HepG2 (cell line): ENCODE measurements around the gene VWA3A.
"Not testable (repeated sequence)": the region's sequence is repeated elsewhere in the genome, so short reads cannot be mapped to it uniquely, and the experiment has no call there.

ENCODE experiments used
- CAMTA2 ChIP-seq: sonication (generic); formaldehyde crosslinking; IDR thresholded peaks from 2 replicates; pipeline ENCODE4 v1.4.0; 2020; ENCODE audit warnings: mild to moderate bottlenecking, missing genetic modification reagents, borderline replicate concordance
- CREB1 ChIP-seq, 2 experiments: fragments of 450-650 bp in 1 of 2; IDR thresholded peaks; 2 replicates each; pipeline ENCODE4 v1.6.1; 2016 to 2017; ENCODE audit warnings: control low read depth in 1 of 2, mild to moderate bottlenecking in 1 of 2, missing compliant biosample characterization in 1 of 2, missing genetic modification characterization in 1 of 2
- CTCF ChIP-seq: sonication (generic); formaldehyde crosslinking; IDR thresholded peaks from 2 replicates; pipeline ENCODE4 v1.5.0; 2020; ENCODE audit warnings: mild to moderate bottlenecking, missing genetic modification reagents, moderate library complexity
- EED ChIP-seq: sonication (generic); formaldehyde crosslinking; IDR thresholded peaks from 2 replicates; pipeline ENCODE4 v1.5.0; 2020; ENCODE audit warnings: mild to moderate bottlenecking, missing genetic modification reagents
- JARID2 ChIP-seq: sonication (generic); formaldehyde crosslinking; IDR thresholded peaks from 2 replicates; pipeline ENCODE4 v1.8.1; 2023; ENCODE audit warnings: missing genetic modification reagents, inconsistent platforms; ENCODE audit not compliant: insufficient replicate concordance
- POLR2AphosphoS2 ChIP-seq: IDR thresholded peaks from 2 replicates; pipeline ENCODE4 v1.6.1; 2011; ENCODE audit warnings: low read depth, low read length, improper control_type of control experiment
- SMARCE1 ChIP-seq: fragments of 450-650 bp; IDR thresholded peaks from 2 replicates; pipeline ENCODE4 v1.6.1; 2017; ENCODE audit warnings: borderline replicate concordance
- ZNF143 ChIP-seq: sonication (generic); formaldehyde crosslinking; IDR thresholded peaks from 2 replicates; pipeline ENCODE4 v1.4.0; 2020; ENCODE audit warnings: missing genetic modification reagents
- ZNF441 ChIP-seq: sonication (generic); formaldehyde crosslinking; IDR thresholded peaks from 2 replicates; pipeline ENCODE4 v1.7.0; 2021; ENCODE audit warnings: missing genetic modification reagents, borderline replicate concordance
- ZNF660 ChIP-seq: sonication (generic); formaldehyde crosslinking; IDR thresholded peaks from 2 replicates; pipeline ENCODE4 v1.5.1; 2020; ENCODE audit warnings: mild to moderate bottlenecking, low read depth, missing genetic modification reagents, borderline replicate concordance
- TF ChIP-seq, protein P1 (sequence below): sonication (generic); formaldehyde crosslinking; IDR thresholded peaks from 2 replicates; pipeline ENCODE4 v1.4.0; 2020; ENCODE audit warnings: missing genetic modification reagents, borderline replicate concordance
- TF ChIP-seq, protein P2 (sequence below): sonication (generic); formaldehyde crosslinking; IDR thresholded peaks from 2 replicates; pipeline ENCODE4 v1.4.0; 2020; ENCODE audit warnings: mild to moderate bottlenecking, missing genetic modification reagents

DNA sequence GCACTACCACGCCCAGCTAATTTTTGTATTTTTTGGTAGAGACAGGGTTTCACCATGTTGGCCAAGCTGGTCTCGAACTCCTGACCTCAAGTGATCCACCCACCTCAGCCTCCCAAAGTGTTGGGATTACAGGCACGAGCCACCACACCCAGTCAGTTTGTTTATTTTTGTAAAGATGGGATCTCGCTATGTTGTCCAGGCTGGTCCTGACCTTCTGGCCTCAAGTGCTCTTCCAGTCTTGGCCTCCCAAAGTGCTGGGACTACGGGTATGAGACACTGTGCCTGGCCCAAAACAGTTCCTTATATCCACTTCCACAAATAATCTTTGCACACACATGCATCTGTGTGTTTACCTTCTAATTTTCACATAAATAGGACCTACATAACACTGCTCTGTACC lies 19.3 kb downstream of the VWA3A start:
- not testable (repeated sequence) for TF ChIP-seq CTCF; ZNF660; SMARCE1; ZNF441 (CRISPR knock-in tag); CAMTA2; ZNF143 (CRISPR knock-in tag); POLR2AphosphoS2; EED (CRISPR knock-in tag); CREB1 (IDR thresholded peaks at IDR 0.05); CREB1 (CRISPR knock-in tag; IDR thresholded peaks at IDR 0.05); JARID2 (CRISPR knock-in tag)
- TF ChIP-seq, protein P1, sequence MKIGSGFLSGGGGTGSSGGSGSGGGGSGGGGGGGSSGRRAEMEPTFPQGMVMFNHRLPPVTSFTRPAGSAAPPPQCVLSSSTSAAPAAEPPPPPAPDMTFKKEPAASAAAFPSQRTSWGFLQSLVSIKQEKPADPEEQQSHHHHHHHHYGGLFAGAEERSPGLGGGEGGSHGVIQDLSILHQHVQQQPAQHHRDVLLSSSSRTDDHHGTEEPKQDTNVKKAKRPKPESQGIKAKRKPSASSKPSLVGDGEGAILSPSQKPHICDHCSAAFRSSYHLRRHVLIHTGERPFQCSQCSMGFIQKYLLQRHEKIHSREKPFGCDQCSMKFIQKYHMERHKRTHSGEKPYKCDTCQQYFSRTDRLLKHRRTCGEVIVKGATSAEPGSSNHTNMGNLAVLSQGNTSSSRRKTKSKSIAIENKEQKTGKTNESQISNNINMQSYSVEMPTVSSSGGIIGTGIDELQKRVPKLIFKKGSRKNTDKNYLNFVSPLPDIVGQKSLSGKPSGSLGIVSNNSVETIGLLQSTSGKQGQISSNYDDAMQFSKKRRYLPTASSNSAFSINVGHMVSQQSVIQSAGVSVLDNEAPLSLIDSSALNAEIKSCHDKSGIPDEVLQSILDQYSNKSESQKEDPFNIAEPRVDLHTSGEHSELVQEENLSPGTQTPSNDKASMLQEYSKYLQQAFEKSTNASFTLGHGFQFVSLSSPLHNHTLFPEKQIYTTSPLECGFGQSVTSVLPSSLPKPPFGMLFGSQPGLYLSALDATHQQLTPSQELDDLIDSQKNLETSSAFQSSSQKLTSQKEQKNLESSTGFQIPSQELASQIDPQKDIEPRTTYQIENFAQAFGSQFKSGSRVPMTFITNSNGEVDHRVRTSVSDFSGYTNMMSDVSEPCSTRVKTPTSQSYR = not testable (repeated sequence)
- TF ChIP-seq, protein P2, sequence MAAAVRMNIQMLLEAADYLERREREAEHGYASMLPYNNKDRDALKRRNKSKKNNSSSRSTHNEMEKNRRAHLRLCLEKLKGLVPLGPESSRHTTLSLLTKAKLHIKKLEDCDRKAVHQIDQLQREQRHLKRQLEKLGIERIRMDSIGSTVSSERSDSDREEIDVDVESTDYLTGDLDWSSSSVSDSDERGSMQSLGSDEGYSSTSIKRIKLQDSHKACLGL = not testable (repeated sequence)
